Gastroesophageal sphincter (tissue), 3 donors: ENCODE measurements around the gene PIM1.

Experiments used
- CTCF ChIP-seq, 4 experiments: fragments of 200-600 bp in 2 of 4; fragments of 450-650 bp in 2 of 4; sonication (generic) in 1 of 4; IDR thresholded peaks; one replicate each; pipeline ENCODE4 v1.5.1; 2017 to 2019; ENCODE audit warnings: antibody characterized with exemption in 4 of 4, mild to moderate bottlenecking in 2 of 4, moderate library complexity in 2 of 4
- POLR2AphosphoS5 ChIP-seq: sonication (generic); formaldehyde crosslinking; IDR thresholded peaks from one replicate; pipeline ENCODE4 v1.6.1; 2017; ENCODE audit warnings: antibody characterized with exemption

DNA sequence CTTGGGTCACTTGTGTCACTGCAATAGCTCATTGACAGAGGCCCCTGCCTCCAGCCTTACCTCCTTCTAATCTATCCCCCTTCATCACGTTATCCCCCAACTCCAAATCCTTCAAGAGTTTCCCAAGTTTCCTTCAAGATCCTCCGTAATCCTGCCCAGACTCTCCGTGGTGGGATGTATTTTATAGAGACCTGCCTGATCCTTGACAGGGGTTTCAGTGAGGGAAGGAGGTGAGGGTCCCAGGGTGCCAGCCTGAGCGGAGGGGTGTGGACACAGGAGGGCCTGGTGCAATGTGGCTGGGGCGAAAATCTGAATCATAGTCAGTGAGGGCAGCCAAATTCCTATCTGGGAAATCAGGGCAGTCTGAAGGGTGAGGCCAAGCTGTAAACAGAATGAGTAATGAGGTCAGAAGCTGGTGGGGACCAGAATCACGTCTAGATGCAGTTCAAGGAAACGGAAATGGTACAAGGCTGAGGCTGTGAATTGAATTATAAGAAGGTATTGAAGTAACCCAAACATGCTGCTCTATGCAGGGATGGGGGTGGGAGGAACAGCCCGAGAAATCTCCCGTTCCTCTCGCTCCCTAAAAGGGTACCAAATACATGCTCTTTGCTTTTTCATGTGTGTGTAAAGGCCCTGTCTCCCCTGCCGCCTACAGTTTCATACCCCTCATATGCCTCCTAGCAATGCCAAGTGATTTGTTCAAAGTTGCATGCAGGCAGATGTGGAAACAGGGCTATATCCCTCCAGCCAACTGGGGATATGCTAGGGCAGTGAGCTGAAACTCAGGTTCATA, 35.4 kb upstream of the PIM1 start:
- TF ChIP-seq CTCF (IDR thresholded peaks at IDR 0.05) (no peak), POLR2AphosphoS5 (peak; percentile 93)
